Measurements from ENCODE around the gene MELK. TPM values are rescaled to one million over a fixed set of nuclear protein-coding genes. Genes with fewer than 3 reads are reported as not detected.

The MELK gene
- total and polyA plus RNA-seq, 2 donors from 2014 or later: 1.1 TPM; not detected in 1

- no peaks in the 10 kb centered on the region for H3K4me1 ChIP-seq (ENCODE audit: control insufficient read depth in 2 of 3, insufficient read depth in 2 of 3, low read depth in 1 of 3, low read length in 3 of 3)
- H3K27ac ChIP-seq (ENCODE audit: low read depth in 2 of 2, low read length in 2 of 2): no peak overlapping the region
- no peak for FAIRE-seq
Observed at GRCh38 chr9:36676778-36677485, 104.2 kb downstream of the MELK start.

DNA sequence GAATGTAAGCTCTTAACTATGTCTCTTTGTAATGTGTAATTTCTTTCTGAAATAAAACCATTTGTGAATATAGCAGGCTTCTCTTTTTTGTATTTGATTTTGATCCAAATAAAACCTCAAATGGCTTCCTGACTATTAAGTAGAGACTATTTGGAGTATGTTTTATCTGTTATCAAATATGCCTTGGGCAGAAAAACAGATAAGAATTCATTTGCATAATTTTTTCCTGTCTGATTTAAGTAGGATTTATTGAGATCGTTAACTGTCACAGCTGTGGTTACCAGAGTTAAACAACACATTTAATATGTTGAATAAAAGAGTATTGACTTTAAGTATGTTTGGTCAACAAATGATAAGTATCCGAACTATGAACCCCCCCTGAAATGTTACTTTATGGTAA is 104.9 kb downstream of the MELK start:
- Histone ChIP-seq H3K9ac (ENCODE audit: low read length in 3 of 3) (no peak overlapping the region), H3K4me3 (ENCODE audit: low read length in 3 of 3) (no peak overlapping the region), H3K4me1 (ENCODE audit: control insufficient read depth in 2 of 3, insufficient read depth in 2 of 3, low read depth in 1 of 3, low read length in 3 of 3) (no peaks in the 10 kb centered on the region), H3K9me3 (ENCODE audit: control insufficient read depth in 2 of 3, insufficient read depth in 1 of 3, low read length in 3 of 3) (no peaks in the 10 kb centered on the region), H3K27ac (ENCODE audit: low read depth in 2 of 2, low read length in 2 of 2) (no peak overlapping the region), H3K27me3 (ENCODE audit: control insufficient read depth, insufficient read depth, low read length) (no peaks in the 10 kb centered on the region), H3K36me3 (ENCODE audit: control insufficient read depth in 2 of 3, insufficient read depth in 3 of 3, low read length in 3 of 3) (no peaks in the 10 kb centered on the region)
- FAIRE-seq: no peak
- intact Hi-C loops (cut with DNase I): no loop called here
- TF ChIP-seq CTCF (IDR thresholded peaks at IDR 0.05; ENCODE audit: borderline replicate concordance, extremely low read depth, insufficient read depth): no peak
- DNase-seq: peak in 1 of 5 donors; percentile 28

More at GRCh38 chr9:36676778-36677485, 104.2 kb downstream of the MELK start:
- Histone ChIP-seq H3K4me3 (ENCODE audit: low read length in 3 of 3) (no peak overlapping the region), H3K9me3 (ENCODE audit: control insufficient read depth in 2 of 3, insufficient read depth in 1 of 3, low read length in 3 of 3) (no peaks in the 10 kb centered on the region), H3K9ac (ENCODE audit: low read length in 3 of 3) (no peak overlapping the region), H3K27me3 (ENCODE audit: control insufficient read depth, insufficient read depth, low read length) (no peaks in the 10 kb centered on the region), H3K36me3 (ENCODE audit: control insufficient read depth in 2 of 3, insufficient read depth in 3 of 3, low read length in 3 of 3) (no peaks in the 10 kb centered on the region)
- intact Hi-C loops (cut with DNase I): no loop called here
- no peak for TF ChIP-seq CTCF (IDR thresholded peaks at IDR 0.05; ENCODE audit: borderline replicate concordance, extremely low read depth, insufficient read depth)
- DNase-seq: no peak

DNA sequence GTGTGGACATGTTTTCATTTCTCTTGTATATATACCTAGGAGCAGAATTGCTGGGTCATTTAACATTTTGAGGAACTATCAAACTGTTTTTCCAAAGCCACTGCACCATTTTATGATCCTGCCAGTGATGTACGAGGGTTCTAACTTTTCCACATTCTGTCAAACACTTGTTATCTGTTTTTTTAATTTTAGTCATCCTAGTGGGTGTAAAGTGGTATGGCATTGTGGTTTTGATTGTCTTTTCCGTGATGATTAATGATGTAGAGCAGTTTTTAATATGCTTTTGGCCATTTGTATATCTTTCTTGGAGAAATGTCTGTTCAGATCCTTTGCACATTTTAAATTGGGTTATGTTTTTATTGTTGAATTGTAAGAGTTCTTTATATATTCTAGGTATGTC is 107.0 kb downstream of the MELK start:
- TF ChIP-seq CTCF (IDR thresholded peaks at IDR 0.05; ENCODE audit: borderline replicate concordance, extremely low read depth, insufficient read depth): no peak
- FAIRE-seq: no peak
- Histone ChIP-seq H3K9ac (ENCODE audit: low read length in 3 of 3) (no peak overlapping the region), H3K4me1 (ENCODE audit: control insufficient read depth in 2 of 3, insufficient read depth in 2 of 3, low read depth in 1 of 3, low read length in 3 of 3) (no peaks in the 10 kb centered on the region), H3K9me3 (ENCODE audit: control insufficient read depth in 2 of 3, insufficient read depth in 1 of 3, low read length in 3 of 3) (no peaks in the 10 kb centered on the region), H3K4me3 (ENCODE audit: low read length in 3 of 3) (no peak overlapping the region), H3K36me3 (ENCODE audit: control insufficient read depth in 2 of 3, insufficient read depth in 3 of 3, low read length in 3 of 3) (no peaks in the 10 kb centered on the region), H3K27ac (ENCODE audit: low read depth in 2 of 2, low read length in 2 of 2) (no peak overlapping the region), H3K27me3 (ENCODE audit: control insufficient read depth, insufficient read depth, low read length) (no peaks in the 10 kb centered on the region)
- no peak for DNase-seq
- intact Hi-C loops (cut with DNase I): no loop called here

- no peak for TF ChIP-seq CTCF (IDR thresholded peaks at IDR 0.05; ENCODE audit: borderline replicate concordance, extremely low read depth, insufficient read depth)
- no peaks in the 10 kb centered on the region for H3K4me1 ChIP-seq (ENCODE audit: control insufficient read depth in 2 of 3, insufficient read depth in 2 of 3, low read depth in 1 of 3, low read length in 3 of 3)
- intact Hi-C loops (cut with DNase I): no loop called here
- no peak overlapping the region for H3K4me3 ChIP-seq (ENCODE audit: low read length in 3 of 3)
- no peak overlapping the region for H3K27ac ChIP-seq (ENCODE audit: low read depth in 2 of 2, low read length in 2 of 2)
- H3K27me3 ChIP-seq (ENCODE audit: control insufficient read depth, insufficient read depth, low read length): no peaks in the 10 kb centered on the region
- H3K36me3 ChIP-seq (ENCODE audit: control insufficient read depth in 2 of 3, insufficient read depth in 3 of 3, low read length in 3 of 3): no peaks in the 10 kb centered on the region
- DNase-seq (no peak), FAIRE-seq (no peak)
- no peaks in the 10 kb centered on the region for H3K9me3 ChIP-seq (ENCODE audit: control insufficient read depth in 2 of 3, insufficient read depth in 1 of 3, low read length in 3 of 3)
- no peak overlapping the region for H3K9ac ChIP-seq (ENCODE audit: low read length in 3 of 3)
Observed at GRCh38 chr9:36686471-36686870, 113.8 kb downstream of the MELK start.

Data from kidney (tissue), 14 donors.